ENCODE measurements around the gene CFD. TPM values are rescaled to one million over a fixed set of nuclear protein-coding genes. Genes with fewer than 3 reads are reported as not detected.
"Not testable (repeated sequence)": the region's sequence is repeated elsewhere in the genome, so short reads cannot be mapped to it uniquely, and the experiment has no call there.

Gene CFD
- total RNA-seq, 1 donor from 2014 or later = 1.1 TPM

DNA sequence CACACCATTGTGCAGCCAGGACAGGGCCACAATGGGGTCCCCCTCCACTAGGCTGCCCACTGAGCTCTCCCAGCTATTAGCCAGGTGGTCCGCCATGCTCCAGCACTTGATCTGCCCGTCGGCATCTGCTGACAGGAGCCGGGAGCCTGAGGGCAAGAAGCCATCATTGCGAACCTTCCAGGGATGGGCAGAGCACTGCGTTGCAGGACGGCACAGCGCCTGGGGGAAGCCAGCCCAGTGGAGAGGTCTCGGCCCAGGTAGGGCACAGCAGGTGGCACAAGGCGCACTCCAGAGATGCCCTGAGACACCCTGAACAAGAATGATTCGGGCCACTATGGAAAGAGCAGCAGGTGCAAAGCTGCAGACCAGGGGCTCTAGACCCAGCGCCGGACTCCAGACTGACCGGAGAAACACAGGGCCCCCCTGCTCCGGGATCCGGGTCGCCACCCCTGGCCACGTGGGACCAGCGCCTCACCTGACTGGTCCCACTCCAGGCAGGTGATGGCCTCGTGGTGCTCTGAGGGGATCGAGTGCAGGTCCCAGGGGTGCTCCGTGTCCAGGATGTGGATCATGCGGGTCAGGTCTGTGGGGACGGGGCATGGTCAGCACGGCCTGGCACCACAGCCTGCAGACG, 30.3 kb downstream of the CFD start:
- H3K36me3 Mint-ChIP-seq (ENCODE audit: insufficient read depth) = peaks cover 5% of the 10 kb centered on the region
- TF ChIP-seq, protein P1, sequence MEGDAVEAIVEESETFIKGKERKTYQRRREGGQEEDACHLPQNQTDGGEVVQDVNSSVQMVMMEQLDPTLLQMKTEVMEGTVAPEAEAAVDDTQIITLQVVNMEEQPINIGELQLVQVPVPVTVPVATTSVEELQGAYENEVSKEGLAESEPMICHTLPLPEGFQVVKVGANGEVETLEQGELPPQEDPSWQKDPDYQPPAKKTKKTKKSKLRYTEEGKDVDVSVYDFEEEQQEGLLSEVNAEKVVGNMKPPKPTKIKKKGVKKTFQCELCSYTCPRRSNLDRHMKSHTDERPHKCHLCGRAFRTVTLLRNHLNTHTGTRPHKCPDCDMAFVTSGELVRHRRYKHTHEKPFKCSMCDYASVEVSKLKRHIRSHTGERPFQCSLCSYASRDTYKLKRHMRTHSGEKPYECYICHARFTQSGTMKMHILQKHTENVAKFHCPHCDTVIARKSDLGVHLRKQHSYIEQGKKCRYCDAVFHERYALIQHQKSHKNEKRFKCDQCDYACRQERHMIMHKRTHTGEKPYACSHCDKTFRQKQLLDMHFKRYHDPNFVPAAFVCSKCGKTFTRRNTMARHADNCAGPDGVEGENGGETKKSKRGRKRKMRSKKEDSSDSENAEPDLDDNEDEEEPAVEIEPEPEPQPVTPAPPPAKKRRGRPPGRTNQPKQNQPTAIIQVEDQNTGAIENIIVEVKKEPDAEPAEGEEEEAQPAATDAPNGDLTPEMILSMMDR (IDR thresholded peaks at IDR 0.05; ENCODE audit: unreplicated experiment) = no peak
- peaks cover 3% of the 10 kb centered on the region for H3K4me1 Mint-ChIP-seq (ENCODE audit: low read depth)
- no peak overlapping the region for H3K27ac Mint-ChIP-seq
- DNase-seq (ENCODE audit: low spot score, unreplicated experiment) = no peak
- H3K27me3 Mint-ChIP-seq = no peaks in the 10 kb centered on the region
- no peaks in the 10 kb centered on the region for H3K9me3 Mint-ChIP-seq (ENCODE audit: low read depth)
- H3K4me3 Mint-ChIP-seq (ENCODE audit: low read depth) = peak overlapping the region; percentile 31

DNA sequence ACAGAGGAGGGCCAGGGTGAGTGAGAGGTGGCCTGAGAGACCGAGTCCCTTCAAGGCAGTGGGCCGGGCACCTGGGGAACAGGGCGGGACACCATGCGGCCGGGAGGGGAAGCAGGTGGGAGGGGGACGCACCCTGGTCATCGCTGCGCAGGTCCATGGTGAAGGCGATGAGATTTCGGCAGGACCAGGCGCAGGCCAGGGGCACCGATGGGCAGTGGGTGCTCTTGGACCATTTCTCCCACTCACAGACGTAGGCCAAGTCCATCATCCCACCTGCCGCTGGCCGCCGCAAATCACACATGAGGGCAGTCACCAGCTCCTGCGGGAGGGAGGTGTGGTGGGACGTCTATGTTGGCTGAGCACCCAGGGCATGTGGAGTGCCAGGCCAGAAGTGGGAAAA, 31.4 kb downstream of the CFD start:
- H3K4me1 Mint-ChIP-seq (ENCODE audit: low read depth) = peaks cover 3% of the 10 kb centered on the region

DNA sequence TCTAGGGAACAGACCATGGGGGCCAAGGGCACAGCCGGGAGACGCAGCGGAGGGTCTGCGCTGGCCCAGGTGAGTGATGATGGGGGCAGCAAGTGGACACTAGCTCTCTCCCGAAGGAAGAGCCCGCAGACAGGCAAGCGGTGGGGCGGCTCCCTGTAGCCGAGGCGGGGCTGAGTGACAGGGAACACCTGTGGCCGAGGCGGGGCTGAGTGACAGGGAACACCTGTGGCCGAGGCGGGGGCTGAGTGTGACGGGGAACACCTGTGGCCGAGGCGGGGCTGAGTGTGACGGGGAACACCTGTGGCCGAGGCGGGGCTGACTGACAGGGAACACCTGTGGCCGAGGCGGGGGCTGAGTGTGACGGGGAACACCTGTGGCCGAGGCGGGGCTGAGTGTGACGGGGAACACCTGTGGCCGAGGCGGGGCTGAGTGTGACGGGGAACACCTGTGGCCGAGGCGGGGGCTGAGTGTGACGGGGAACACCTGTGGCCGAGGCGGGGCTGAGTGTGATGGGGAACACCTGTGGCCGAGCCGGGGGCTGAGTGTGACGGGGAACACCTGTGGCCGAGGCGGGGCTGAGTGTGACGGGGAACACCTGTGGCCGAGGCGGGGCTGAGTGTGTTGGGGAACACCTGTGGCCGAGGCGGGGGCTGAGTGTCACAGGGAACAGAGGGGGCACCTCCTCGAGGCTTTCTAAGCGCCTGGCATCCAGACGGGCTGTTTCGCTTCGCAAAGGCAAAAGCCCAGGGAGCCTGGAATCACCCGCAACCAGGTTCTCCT, 32.1 kb downstream of the CFD start:
- H3K4me3 Mint-ChIP-seq (ENCODE audit: low read depth) = peak overlapping the region; percentile 77
- H3K4me1 Mint-ChIP-seq (ENCODE audit: low read depth); H3K27ac Mint-ChIP-seq; H3K9me3 Mint-ChIP-seq (ENCODE audit: low read depth); H3K27me3 Mint-ChIP-seq; DNase-seq (ENCODE audit: low spot score, unreplicated experiment); H3K36me3 Mint-ChIP-seq (ENCODE audit: insufficient read depth): not testable (repeated sequence)

More for the DNA sequence above, 31.4 kb downstream of the CFD start:
- Mint-ChIP-seq H3K9me3 (ENCODE audit: low read depth) (no peaks in the 10 kb centered on the region), H3K36me3 (ENCODE audit: insufficient read depth) (peaks cover 2% of the 10 kb centered on the region), H3K27me3 (no peaks in the 10 kb centered on the region), H3K4me3 (ENCODE audit: low read depth) (peak overlapping the region; percentile 64), H3K27ac (no peak overlapping the region)
- no peak for DNase-seq (ENCODE audit: low spot score, unreplicated experiment)
- TF ChIP-seq, protein P1 (IDR thresholded peaks at IDR 0.05; ENCODE audit: unreplicated experiment) = no peak

DNA sequence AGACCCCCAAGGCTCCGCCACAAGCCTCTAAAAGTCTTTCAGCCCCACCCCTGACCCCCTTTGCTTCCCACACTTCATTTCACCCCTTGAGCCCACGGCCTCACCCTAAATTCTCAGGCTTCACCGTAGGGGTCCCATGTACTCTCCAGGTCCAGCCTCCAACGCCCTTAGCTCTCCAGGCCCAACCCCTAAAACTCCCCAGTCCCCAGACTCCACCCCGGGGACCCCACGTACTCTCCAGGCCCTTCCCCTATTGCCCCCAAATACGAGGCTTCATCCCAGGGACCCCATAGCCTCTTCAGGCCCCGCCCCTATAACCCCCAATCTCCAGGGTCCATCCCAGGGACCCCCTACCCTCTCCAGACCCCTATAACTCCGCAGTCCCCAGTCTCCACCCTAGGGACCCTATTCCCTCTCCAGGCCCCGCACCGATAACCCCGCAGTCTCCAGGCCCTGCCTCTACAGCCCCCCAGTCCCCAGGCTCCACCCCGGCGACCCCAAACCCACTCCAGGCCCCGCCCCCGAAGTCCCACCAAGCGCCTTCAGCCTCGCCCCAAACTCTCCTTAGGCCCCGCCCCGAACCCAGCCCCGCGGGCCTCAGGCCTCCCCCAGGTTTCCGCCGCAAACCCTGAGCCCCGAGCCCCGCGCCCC, 32.9 kb downstream of the CFD start:
- TF ChIP-seq, protein P1 (IDR thresholded peaks at IDR 0.05; ENCODE audit: unreplicated experiment) = no peak
- H3K27ac Mint-ChIP-seq = peak overlapping the region; percentile 84
- peaks cover 5% of the 10 kb centered on the region for H3K36me3 Mint-ChIP-seq (ENCODE audit: insufficient read depth)
- H3K4me3 Mint-ChIP-seq (ENCODE audit: low read depth) = peak overlapping the region; percentile 77
- no peak for DNase-seq (ENCODE audit: low spot score, unreplicated experiment)
- no peaks in the 10 kb centered on the region for H3K9me3 Mint-ChIP-seq (ENCODE audit: low read depth)
- no peaks in the 10 kb centered on the region for H3K27me3 Mint-ChIP-seq
- peaks cover 3% of the 10 kb centered on the region for H3K4me1 Mint-ChIP-seq (ENCODE audit: low read depth)

DNA sequence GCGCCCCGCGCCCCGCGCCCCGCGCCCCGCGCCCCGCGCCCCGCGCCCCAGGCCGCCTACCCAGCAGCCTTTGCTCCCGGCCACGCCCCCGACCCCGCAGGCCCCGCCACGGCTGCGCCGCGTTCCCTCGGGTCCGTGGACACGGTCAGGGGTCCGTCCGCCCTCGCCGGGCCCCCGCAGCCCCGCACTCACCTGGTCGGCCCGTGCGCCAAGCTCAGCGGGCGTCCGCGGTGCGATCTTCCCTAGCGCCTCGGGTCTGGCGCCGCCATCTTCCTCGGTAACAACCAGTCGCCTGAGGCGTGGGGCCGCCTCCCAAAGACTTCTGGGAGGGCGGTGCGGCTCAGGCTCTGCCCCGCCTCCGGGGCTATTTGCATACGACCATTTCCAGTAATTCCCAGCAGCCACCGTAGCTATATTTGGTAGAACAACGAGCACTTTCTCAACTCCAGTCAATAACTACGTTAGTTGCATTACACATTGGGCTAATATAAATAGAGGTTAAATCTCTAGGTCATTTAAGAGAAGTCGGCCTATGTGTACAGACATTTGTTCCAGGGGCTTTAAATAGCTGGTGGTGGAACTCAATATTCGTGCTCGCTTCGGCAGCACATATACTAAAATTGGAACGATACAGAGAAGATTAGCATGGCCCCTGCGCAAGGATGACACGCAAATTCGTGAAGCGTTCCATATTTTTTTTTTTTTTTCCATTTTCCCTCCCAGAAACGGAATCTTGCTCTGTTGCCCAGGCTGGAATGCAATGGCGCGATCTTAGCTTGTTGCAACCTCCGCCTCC, 33.6 kb downstream of the CFD start, which contains the start of the genes MED16 and RNU6-9:
Gene MED16, minus strand, starts transcription at position 294 of the 796 bp plus-strand sequence. CDS start 2,056 bp downstream, outside the sequence.
Gene RNU6-9, plus strand, starts transcription at position 591 of the 796 bp plus-strand sequence.
- H3K4me3 Mint-ChIP-seq (ENCODE audit: low read depth) = peak within 1 kb of the TSS; percentile 87
- no peaks in the 10 kb centered on the region for H3K27me3 Mint-ChIP-seq
- TF ChIP-seq, protein P1 (IDR thresholded peaks at IDR 0.05; ENCODE audit: unreplicated experiment) = no peak
- DNase-seq (ENCODE audit: low spot score, unreplicated experiment) = peak; percentile 80
- peak within 1 kb of the TSS; percentile 100 for H3K27ac Mint-ChIP-seq
- H3K36me3 Mint-ChIP-seq (ENCODE audit: insufficient read depth) = peaks cover 5% of the 10 kb centered on the region
- H3K4me1 Mint-ChIP-seq (ENCODE audit: low read depth) = peaks cover 3% of the 10 kb centered on the region
- no peaks in the 10 kb centered on the region for H3K9me3 Mint-ChIP-seq (ENCODE audit: low read depth)

Data from progenitor cell of endocrine pancreas (in vitro differentiated cells).